HG03103 (cell line): ENCODE data around the gene FGFR3.

ENCODE experiments used
- ATAC-seq: cut with Tn5 transposase; IDR thresholded peaks from one replicate; pipeline ENCODE4 v1.9.1; 2021; ENCODE audit warnings: low read depth; ENCODE audit not compliant: unreplicated experiment

FGFR3 gene

DNA sequence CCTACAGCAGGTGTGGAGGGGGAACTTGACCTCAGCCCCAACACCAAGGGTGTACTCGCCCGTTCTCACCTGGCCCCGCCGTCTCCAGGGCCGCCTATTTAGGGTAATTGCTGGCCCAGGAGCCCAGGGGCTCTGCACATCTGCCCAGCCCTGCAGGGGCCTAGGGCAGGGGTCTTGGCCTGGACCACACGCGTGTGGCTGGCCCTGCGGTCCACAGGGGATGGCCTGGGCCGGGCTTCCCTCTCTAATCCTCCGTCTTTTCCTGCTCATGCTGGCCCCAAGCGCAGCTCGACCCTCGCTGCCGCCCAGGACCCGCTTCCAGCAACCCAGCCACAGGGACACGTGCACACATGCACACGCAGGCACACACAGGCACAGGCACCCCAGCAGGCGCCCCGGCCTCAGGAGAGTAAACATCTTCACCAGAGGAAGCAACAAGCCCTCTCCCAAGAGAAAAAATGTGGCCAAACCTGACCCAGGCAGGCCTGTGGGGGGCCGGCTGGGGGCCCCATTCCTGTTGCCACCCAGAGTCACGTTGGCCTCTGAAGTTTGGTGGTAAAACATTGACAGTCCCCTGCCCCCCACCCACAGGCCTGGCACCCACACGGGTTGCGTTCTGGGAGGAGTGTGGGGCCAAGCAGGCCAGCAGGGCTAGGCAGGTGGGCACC is 24.6 kb upstream of the FGFR3 start:
- no peak for ATAC-seq

- no peak for ATAC-seq
Measured at GRCh38 chr4:1769692-1770091, 23.4 kb upstream of the FGFR3 start.

DNA sequence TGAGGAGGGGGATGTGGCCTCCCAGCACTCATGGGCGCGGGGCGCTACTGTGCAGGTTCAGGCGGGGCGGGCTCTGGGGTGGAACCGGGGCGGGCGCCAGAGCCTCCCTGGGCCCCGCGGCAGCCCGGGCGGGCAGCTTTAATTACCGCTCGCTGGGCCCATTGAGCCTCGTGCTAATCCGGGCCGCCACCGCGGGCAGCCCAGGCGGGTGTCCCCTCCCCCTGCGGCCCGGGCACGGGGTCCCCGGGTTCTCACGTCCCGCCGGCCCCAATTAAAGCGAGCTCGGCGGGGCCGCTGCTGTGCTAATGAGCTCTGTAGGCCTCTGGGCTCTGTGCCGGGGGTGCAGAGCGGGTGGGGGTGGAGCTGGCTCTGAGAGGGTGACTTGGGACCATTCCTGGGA is 22.8 kb upstream of the FGFR3 start:
- ATAC-seq = no peak

GRCh38 chr4:1770791-1771231 is 22.3 kb upstream of the FGFR3 start:
- ATAC-seq = no peak

DNA sequence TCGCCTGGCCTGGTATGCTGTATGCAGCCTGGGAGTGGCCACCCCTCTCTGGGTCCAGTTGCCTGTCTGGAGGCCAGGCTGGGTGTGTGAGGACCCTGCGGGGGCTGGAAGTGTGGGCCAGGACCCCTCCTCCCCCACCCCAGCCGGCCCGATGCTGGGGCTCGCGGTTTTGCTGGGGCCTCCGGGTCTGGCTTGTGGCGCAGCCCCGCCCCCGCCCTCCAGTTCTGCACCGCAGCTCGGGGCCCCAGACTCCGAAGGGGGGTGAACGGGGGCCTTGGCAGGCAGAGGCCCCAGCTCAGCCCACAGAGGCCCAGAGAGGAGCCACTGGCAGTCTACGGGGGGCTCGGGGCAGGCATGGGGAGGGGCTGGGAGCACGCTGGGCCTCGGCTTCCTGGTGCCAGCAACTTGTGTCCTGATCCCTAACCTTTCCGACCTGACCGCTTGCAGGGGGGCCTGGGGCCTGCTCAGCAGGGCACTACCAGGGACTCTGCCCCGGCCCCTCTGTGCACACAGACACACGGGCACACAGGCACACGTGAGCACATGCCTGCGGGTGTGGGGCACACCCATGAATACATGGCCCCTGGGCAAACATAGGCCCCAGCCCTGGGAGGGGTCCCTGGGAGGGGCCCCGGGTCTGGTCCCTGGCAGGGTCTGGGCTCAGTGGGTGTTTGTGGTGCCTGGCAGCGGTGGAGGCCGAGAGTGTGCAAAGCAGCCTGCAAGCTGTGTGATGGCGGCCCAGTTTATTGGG is 21.4 kb upstream of the FGFR3 start:
- no peak for ATAC-seq

- no peak for ATAC-seq
Measured at GRCh38 chr4:1772853-1773538, 20.1 kb upstream of the FGFR3 start.

GRCh38 chr4:1773754-1774153 is 19.3 kb upstream of the FGFR3 start:
- no peak for ATAC-seq

- ATAC-seq = no peak
Measured at GRCh38 chr4:1775731-1776500, 17.2 kb upstream of the FGFR3 start.

GRCh38 chr4:1776521-1777161 is 16.5 kb upstream of the FGFR3 start:
- ATAC-seq = no peak

DNA sequence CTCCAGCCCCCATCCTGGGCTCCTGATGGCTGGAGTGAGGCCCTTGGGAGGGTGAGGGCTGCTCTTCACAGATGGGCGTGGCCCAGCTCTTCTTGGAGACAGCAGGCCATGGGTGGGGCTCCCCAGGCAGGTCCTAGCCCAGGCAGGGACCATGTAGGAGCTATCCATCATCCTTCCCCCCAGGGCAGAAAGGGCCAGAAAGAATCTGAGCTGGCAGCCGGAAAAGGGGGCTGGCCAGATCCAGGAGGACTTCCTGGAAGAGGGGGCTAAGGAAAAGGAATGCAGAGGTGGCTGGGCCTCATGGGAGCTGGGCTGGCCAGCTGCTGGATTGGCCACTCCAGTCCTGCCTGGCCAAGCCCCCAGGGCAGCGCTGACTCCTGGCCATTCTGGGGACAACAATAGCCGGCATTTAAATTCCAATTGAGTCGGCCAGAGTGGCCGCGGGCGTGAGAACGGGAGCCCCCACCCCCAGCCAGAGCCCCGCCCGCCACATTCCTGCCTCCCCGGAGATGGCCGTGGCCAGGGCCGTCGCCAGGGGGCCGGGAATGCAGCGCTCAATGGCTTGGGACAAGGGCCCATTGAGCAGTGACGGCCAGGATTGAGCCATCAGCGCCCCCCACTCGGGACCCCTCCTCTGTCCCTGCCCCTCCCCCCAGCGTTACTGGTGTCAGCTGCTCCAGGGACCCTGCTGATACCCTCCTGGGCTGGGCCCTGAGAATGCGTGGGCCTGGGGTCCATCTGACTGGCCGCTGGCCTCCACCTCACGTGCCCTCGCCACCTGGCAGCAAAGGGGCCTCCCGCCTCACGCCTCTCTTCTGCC is 15.1 kb upstream of the FGFR3 start:
- no peak for ATAC-seq

DNA sequence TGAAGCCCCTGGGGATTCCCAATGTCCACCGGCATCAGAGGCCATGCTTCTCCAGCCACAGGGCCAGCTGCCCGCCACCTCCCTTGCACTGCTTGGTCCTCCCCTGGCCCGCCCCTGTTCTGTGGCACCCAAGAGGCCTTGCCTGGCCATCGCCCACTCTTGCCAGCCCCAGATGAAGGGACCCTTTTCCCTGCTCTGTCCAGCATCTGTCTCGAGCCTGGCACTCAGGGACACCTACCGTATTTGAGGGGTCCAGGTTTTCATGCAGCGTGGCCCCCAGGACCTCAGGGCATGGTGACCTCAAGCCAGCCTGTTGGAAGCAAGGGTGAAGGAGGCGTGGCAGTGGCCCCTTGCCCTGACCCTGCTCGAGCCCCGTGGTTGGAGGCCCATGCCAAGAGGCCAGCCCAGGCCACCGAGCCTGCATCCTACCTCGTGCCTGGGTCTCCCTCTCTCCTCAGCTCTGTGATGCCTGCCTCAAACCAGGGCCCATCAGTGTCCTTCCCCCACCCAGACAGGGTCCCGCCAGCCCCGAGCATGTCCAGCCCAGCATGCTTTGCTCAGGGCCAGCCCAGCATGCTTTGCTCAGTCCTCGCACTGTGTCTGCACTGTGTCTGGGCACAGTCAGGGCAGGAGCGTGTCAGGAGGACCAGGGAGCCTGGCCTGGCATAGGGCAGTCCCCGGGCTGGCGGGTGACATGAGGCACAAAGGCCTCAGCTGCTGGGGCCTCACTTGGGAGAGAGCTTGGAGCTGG is 14.3 kb upstream of the FGFR3 start:
- ATAC-seq = no peak

GRCh38 chr4:1779588-1780382 is 13.3 kb upstream of the FGFR3 start:
- ATAC-seq = no peak

DNA sequence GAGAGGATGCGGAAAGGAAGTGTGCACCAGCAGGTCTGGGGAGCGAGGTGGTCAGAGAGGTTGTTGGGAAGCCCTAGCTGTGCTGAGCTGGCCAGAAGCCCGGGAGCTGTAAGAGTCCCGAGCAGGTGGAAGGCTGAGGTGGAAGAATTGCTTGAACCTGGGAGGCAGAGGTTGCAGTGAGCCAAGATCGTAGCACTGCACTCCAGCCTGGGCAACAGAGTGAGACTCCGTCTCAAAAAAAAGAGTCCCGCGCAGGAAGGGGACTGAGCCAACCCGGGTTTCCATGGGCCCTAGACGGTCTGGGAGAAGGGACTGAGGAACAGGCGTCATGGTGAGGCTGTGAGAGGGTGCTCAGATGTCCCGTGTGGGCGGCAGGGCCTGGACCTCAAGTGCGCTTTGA is 12.7 kb upstream of the FGFR3 start:
- no peak for ATAC-seq

DNA sequence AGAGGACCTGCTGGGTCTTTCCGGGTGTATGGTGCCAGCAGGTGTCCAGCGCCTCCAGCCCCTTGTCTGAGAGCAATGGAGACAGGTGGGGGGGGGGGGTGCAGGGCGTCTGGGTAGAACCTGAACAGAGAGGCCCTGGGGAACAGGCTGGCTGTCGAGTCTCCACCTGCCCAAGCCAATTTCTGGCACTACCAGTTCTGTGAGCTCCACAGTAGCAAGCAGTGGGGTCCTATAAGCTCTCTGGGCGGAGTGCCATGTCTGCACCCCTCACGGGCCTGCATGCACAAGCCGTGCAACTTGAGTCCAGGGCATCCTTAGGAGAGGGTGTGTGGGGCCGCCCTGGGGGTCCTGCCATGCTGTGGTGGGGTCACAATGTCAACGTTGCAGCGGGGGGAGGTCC is 10.1 kb upstream of the FGFR3 start:
- ATAC-seq = no peak

DNA sequence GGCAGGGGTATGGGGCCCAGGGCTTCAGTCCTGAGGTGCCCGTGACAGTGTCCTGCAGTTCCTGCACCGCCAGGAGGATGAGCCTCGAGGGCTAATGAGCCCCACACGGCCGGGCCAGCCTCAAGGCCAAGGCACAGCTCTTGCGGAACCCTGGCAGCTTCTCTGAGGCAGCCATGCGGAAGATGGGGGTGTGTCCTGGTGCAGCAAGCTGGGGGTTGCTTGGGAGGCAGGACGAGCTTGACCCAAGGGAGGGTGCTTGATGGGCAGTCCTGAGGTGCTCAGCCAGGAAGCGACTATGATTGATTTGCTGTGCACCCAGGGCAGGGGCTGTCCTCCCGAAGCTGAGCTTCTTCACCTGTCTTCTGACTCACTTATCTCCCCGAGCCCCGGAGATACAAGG is 9.1 kb upstream of the FGFR3 start:
- ATAC-seq = no peak

- ATAC-seq = no peak
Measured at GRCh38 chr4:1784395-1784788, 8.7 kb upstream of the FGFR3 start.

- ATAC-seq = no peak
Measured at GRCh38 chr4:1784789-1785591, 8.1 kb upstream of the FGFR3 start.
